ENCODE results near the gene NBEA. TPM values are rescaled to one million over a fixed set of nuclear protein-coding genes. Genes with fewer than 3 reads are reported as not detected.
"Not testable (repeated sequence)": the region's sequence is repeated elsewhere in the genome, so short reads cannot be mapped to it uniquely, and the experiment has no call there.

Gene NBEA
- total RNA-seq, 2 experiments from 2014 or later = 0.29 to 0.45 TPM

DNA sequence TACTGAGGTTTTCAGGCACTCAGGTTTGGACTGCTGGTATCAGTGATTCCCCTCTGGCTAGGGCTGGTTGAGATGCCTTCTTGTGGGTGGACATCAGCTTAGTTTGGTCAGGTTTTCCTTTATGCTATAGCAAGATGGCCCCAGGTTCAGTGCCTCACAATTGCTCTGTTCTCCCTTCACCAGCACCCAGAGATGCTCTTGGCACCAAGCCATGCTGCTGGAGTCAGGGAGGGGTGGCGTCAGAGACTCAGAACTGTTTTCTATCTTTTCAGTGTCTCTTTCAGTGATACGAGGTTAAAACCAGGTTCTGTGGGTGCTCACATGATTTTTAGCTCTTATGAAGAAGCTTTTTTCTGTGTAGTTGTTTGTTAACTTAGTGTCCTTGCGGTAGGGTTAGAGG is 96.9 kb downstream of the NBEA start:
- ChIA-PET CTCF (no interaction called here), POLR2A (no interaction called here)
- Mint-ChIP-seq H3K4me3 (no peak overlapping the region), H3K27ac (no peak overlapping the region), H3K9me3 (peaks cover 8% of the 10 kb centered on the region), H3K36me3 (ENCODE audit: low read depth) (no peaks in the 10 kb centered on the region), H3K27me3 (no peaks in the 10 kb centered on the region), H3K4me1 (no peaks in the 10 kb centered on the region)
- no peak for DNase-seq

DNA sequence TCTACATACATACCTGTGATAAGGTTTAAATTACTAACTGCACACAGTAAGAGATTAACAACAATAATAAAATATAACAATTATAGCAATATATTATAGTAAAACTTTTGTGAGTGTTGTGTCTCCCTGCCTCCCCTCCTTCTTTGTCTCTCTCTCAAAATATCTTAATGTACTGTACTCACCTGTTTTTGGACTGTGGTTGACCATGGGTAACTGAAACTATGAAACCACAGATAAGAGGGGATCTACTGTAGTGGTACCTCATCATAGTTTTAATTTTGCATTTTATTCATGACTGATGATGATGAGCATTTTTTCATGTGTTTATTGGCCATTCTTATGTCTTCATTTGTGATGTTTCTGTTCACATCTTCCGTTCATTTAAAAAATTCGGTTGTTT is 104.5 kb downstream of the NBEA start:
- Mint-ChIP-seq H3K9me3 (no peaks in the 10 kb centered on the region), H3K36me3 (ENCODE audit: low read depth) (no peaks in the 10 kb centered on the region), H3K4me1 (no peaks in the 10 kb centered on the region), H3K4me3 (no peak overlapping the region), H3K27me3 (no peaks in the 10 kb centered on the region), H3K27ac (no peak overlapping the region)
- DNase-seq = no peak
- CTCF ChIA-PET = no interaction called here
- POLR2A ChIA-PET = no interaction called here

DNA sequence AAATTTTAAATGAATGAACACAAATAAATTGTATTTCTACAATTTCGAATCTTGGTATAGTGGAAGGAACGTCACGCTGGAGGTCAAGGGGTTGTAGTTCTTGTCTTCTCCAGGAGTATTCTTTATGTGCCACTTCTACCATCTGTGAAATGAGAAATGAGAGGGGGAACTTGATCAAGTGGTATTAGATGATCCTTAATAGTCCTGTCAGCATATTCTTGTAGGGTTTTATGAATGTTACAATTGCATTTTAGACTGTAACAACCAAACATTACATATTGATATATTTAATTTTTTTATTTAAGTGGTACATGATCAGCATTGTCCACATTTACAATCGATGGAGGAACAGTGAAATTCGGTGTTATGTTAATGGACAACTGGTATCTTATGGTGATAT is 113.6 kb downstream of the NBEA start:
- Mint-ChIP-seq H3K36me3 (ENCODE audit: low read depth) (no peaks in the 10 kb centered on the region), H3K9me3 (no peaks in the 10 kb centered on the region), H3K27ac (no peak overlapping the region), H3K27me3 (no peaks in the 10 kb centered on the region), H3K4me1 (no peaks in the 10 kb centered on the region), H3K4me3 (no peak overlapping the region)
- ChIA-PET CTCF (no interaction called here), POLR2A (no interaction called here)
- DNase-seq = no peak

DNA sequence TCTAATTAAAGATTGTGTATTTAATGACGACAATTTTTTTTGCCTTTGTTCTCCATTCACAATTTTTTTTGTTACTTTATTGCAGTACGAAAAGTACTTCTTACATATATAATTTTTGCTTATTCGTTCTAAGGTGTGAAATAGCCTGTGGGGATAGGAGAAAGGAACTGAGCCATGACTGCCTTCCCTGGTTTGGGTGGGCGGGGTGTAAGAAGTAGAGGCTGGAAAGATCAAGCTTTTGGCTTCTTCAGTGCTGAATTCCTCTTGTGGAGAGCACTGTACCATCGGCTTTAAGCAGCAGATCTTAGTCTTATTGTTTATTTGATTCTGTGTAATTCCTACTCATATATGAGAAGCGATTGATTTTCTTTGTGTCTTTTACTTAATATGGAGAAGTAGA is 115.8 kb downstream of the NBEA start:
- Mint-ChIP-seq H3K27me3 (no peaks in the 10 kb centered on the region), H3K4me3 (no peak overlapping the region)
- POLR2A ChIA-PET = no interaction called here

DNA sequence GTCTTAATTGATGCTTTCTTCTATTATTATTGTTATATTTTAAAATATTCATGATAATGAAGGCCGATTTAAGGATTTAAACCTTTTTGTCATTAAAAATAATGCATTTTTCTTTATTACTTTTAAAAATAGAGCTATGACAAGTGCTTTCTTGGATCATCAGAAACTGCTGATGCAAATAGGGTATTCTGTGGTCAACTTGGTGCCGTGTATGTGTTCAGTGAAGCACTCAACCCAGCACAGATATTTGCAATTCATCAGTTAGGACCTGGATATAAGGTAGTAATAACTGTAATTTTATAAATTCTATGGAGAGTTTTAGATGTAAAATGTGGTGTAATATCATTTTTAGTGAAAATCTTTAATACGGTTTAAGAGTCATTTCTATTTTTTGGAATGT is 116.5 kb downstream of the NBEA start:
- CTCF ChIA-PET; H3K27ac Mint-ChIP-seq; H3K27me3 Mint-ChIP-seq; H3K9me3 Mint-ChIP-seq; H3K4me1 Mint-ChIP-seq; H3K36me3 Mint-ChIP-seq (ENCODE audit: low read depth); DNase-seq; POLR2A ChIA-PET; H3K4me3 Mint-ChIP-seq: not testable (repeated sequence)

More for the DNA sequence above, 115.8 kb downstream of the NBEA start:
- Mint-ChIP-seq H3K9me3 (no peaks in the 10 kb centered on the region), H3K36me3 (ENCODE audit: low read depth) (no peaks in the 10 kb centered on the region), H3K27ac (no peak overlapping the region), H3K4me1 (no peaks in the 10 kb centered on the region)
- CTCF ChIA-PET = no interaction called here
- no peak for DNase-seq

DNA sequence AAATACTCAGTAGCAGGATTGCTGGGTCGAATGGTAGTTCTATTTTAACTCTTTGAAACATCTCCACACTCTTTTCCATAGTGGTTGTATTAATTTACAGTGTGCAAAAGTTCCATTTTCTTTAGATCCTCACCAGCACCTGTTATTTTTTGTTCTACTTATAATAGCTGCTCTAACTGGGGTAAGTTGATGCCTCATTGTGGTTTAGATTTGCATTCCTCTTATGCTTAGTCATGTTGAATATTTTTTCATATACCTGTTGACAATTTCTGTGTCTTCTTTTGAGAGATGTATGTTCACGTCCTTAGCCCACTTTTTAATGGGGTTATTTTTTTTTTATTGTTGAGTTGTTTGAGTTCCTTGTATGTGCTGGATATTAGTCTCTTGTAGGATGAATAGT is 144.6 kb downstream of the NBEA start:
- no peaks in the 10 kb centered on the region for H3K27me3 Mint-ChIP-seq
- DNase-seq = no peak
- H3K4me1 Mint-ChIP-seq = no peaks in the 10 kb centered on the region
- H3K9me3 Mint-ChIP-seq = peaks cover 6% of the 10 kb centered on the region
- CTCF ChIA-PET = no interaction called here
- POLR2A ChIA-PET = no interaction called here
- H3K4me3 Mint-ChIP-seq = no peak overlapping the region
- no peak overlapping the region for H3K27ac Mint-ChIP-seq
- no peaks in the 10 kb centered on the region for H3K36me3 Mint-ChIP-seq (ENCODE audit: low read depth)

DNA sequence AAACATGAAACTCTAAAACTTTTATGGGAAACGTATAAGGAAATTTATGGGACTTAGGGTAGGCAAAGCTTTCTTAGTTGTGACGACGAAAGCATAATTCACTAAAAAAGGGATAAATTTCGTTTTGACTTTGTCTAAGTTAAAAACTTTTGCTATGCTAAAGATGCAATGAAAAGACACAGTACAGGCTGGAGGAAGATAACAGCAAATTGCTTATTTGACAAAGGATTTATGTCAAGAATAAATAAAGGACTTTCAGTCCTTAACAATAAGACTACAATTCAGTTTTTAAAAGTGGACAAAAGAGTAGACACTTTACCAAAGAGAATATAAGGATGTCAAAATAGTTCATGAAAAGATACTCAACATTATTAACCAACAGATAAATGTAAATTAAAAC is 150.2 kb downstream of the NBEA start:
- no peak for DNase-seq
- Mint-ChIP-seq H3K9me3 (no peaks in the 10 kb centered on the region), H3K36me3 (ENCODE audit: low read depth) (no peaks in the 10 kb centered on the region), H3K4me1 (no peaks in the 10 kb centered on the region), H3K27me3 (no peaks in the 10 kb centered on the region), H3K4me3 (no peak overlapping the region), H3K27ac (no peak overlapping the region)
- CTCF ChIA-PET = no interaction called here
- POLR2A ChIA-PET = no interaction called here

DNA sequence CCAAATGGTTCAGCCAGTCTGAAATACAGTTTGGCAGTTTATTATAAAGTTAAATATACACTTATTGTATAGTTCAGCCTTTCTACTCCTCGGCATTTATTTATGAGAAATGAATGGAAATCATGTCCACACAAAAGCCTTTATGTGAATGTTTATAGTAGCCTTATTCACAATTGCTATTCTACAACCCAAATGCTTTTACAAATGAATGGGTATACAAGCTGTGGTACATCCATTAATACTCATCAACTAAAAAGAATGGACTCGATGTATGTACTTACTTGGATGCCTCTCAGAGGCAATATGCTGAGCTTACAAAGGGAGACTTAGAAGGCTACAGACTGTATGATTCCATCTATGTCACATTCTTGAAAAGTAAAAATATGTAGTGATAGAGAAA is 150.7 kb downstream of the NBEA start:
- POLR2A ChIA-PET = no interaction called here

DNA sequence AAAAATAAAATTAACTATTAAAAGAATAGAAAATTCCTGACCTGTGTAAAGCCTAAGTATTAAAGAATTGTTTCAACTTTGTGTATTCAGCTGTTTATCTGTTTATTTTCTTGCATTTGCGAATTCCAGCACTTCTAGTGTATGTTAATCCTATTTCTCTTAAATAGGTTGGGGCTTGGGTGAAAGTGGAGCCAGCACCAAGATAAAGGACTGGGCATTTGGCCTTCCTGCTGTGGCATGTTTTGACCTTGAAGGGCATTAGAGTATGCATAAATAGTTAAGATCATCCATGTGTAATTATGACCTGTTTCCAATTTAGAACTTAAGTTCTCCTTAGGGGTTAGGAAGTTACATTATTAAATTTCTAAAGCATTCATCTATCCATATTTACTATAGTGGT is 151.3 kb downstream of the NBEA start:
- no peak for DNase-seq
- ChIA-PET POLR2A (no interaction called here), CTCF (no interaction called here)
- H3K9me3 Mint-ChIP-seq = no peaks in the 10 kb centered on the region
- no peak overlapping the region for H3K27ac Mint-ChIP-seq
- H3K4me3 Mint-ChIP-seq = no peak overlapping the region
- no peaks in the 10 kb centered on the region for H3K4me1 Mint-ChIP-seq
- H3K36me3 Mint-ChIP-seq (ENCODE audit: low read depth) = no peaks in the 10 kb centered on the region
- no peaks in the 10 kb centered on the region for H3K27me3 Mint-ChIP-seq

More for the DNA sequence above, 150.7 kb downstream of the NBEA start:
- H3K4me1 Mint-ChIP-seq = no peaks in the 10 kb centered on the region
- no peak for DNase-seq
- H3K36me3 Mint-ChIP-seq (ENCODE audit: low read depth) = no peaks in the 10 kb centered on the region
- no peaks in the 10 kb centered on the region for H3K27me3 Mint-ChIP-seq
- no peak overlapping the region for H3K27ac Mint-ChIP-seq
- H3K4me3 Mint-ChIP-seq = no peak overlapping the region
- H3K9me3 Mint-ChIP-seq = no peaks in the 10 kb centered on the region
- CTCF ChIA-PET = no interaction called here

DNA sequence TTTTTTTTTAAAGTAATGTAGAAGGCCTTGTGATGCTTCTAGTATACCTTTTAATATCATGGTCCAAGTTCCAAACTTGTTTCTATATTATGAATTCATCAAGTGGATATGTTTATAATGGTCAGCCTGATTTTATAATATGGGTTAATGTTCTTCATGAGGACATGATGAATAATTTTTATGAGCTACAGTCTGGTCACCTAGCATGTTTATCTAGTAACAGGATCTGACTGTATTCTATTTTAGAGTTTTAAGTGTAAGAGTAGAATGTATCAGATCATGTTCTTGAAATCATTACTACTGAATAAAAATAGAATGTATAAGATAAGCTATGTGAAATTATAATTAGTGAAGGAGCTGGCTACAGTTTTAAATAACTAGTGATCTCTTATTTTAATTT is 164.7 kb downstream of the NBEA start:
- H3K36me3 Mint-ChIP-seq (ENCODE audit: low read depth); H3K4me3 Mint-ChIP-seq; H3K27ac Mint-ChIP-seq; POLR2A ChIA-PET; H3K27me3 Mint-ChIP-seq; H3K9me3 Mint-ChIP-seq; H3K4me1 Mint-ChIP-seq; CTCF ChIA-PET; DNase-seq: not testable (repeated sequence)

DNA sequence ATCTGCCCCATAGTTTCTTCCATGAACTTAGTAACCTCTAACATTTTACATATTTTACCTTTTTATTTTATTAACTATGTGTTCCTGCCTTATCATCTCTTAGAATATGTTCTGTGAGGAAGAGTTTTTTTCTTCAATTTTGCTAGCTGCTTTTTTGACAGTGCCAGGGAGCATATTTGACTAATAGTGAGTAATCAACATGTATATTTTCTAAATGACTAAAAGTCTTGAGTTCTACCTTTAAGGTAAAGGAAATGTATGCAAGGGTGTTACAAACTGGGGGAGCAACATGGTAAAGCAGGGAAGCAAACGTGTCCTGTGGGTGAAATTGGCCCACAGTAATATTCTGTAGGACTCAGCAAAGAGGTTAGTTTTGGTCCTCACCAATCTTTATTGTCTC is 165.5 kb downstream of the NBEA start:
- Mint-ChIP-seq H3K27ac (no peak overlapping the region), H3K9me3 (no peaks in the 10 kb centered on the region), H3K27me3 (no peaks in the 10 kb centered on the region), H3K4me3 (no peak overlapping the region), H3K36me3 (ENCODE audit: low read depth) (no peaks in the 10 kb centered on the region), H3K4me1 (no peaks in the 10 kb centered on the region)
- DNase-seq = no peak
- POLR2A ChIA-PET = no interaction called here
- CTCF ChIA-PET = no interaction called here

DNA sequence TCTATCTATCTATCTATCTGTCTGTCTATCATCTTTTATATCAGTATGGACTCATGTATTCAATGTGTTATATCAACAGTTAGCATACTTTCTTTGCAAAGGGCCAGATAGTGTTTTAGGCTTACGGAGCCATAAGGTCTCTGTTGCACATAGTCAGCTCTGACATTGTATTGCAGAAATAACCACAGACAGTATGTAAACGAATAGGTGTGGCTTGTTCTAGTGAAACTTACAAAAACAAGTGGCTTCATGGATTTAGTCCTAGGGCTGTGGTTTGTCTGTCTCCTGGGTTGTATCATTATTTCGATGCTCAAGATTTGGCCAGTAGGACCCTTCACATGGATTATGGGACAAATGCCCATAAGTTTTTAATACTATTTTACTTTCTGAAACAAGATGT is 171.5 kb downstream of the NBEA start:
- H3K36me3 Mint-ChIP-seq (ENCODE audit: low read depth); POLR2A ChIA-PET; DNase-seq; CTCF ChIA-PET; H3K4me1 Mint-ChIP-seq; H3K4me3 Mint-ChIP-seq; H3K27me3 Mint-ChIP-seq; H3K9me3 Mint-ChIP-seq; H3K27ac Mint-ChIP-seq: not testable (repeated sequence)

DNA sequence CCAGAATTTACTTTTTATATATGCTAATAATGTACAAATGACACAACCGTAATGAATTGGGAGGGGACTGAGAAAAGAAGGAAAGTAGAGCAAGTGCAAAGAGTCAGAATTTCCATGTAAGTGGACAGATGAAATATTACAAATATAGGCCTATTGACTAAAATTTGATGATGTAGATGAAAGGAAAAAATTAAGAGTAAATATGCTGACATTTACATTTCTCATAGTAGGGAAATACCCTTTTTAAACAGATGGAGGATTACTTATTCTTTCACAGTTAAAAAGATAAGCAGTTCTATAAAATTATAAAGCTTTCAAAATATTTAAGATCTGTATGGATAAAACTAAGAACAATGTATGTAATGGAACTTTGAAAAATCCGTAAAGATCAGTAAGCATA is 185.4 kb downstream of the NBEA start:
- ChIA-PET POLR2A (no interaction called here), CTCF (interaction anchor here (0.6 kb wide), 1 partner anchor 1249 kb away, joined by 4 read pairs; no protein-coding TSS in a partner anchor)
- H3K27ac Mint-ChIP-seq = no peak overlapping the region
- H3K4me1 Mint-ChIP-seq = no peaks in the 10 kb centered on the region
- no peaks in the 10 kb centered on the region for H3K9me3 Mint-ChIP-seq
- H3K27me3 Mint-ChIP-seq = no peaks in the 10 kb centered on the region
- H3K4me3 Mint-ChIP-seq = no peak overlapping the region
- DNase-seq = no peak
- H3K36me3 Mint-ChIP-seq (ENCODE audit: low read depth) = no peaks in the 10 kb centered on the region

DNA sequence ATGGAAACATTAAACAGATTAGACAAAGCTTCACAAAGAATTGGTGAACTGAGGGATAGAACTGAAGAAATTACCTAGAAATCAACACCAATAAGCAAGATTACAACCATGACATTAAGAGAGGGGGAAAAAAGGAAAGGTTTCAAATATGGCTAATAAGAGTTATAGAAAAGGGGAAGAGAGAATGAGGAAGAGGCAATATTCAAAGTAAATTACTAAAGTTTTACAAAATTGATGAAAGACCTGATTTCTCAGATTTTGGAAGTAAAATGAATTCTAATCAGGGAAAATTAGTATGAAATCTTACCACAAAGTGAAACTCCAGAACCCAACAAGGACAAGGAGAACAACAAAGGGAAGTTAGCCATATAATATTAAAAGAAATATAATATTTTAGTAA is 187.4 kb downstream of the NBEA start:
- ChIA-PET POLR2A (no interaction called here), CTCF (no interaction called here)
- no peak overlapping the region for H3K4me3 Mint-ChIP-seq
- H3K4me1 Mint-ChIP-seq = no peaks in the 10 kb centered on the region
- no peaks in the 10 kb centered on the region for H3K36me3 Mint-ChIP-seq (ENCODE audit: low read depth)
- no peaks in the 10 kb centered on the region for H3K27me3 Mint-ChIP-seq
- no peak for DNase-seq
- no peak overlapping the region for H3K27ac Mint-ChIP-seq
- H3K9me3 Mint-ChIP-seq = no peaks in the 10 kb centered on the region

DNA sequence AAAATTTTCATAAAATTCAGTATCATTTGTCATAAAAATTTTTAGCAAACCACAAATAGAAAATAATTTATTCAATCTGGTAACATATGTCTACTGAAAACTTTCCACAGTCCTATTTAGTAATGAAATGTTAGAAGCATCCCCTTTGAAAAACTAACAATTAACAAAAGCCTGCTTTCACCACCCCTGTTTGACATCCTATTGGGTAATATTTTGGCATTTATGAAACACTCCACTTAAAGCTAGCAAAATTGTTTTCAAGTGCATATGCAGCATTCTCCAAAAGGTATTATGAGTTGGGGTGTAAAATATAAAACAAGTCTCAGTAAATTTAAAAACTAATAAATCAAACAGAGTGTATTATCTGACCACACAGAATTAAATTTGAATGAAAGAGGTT is 189.4 kb downstream of the NBEA start:
- H3K9me3 Mint-ChIP-seq = no peaks in the 10 kb centered on the region
- no peak overlapping the region for H3K4me3 Mint-ChIP-seq
- ChIA-PET CTCF (no interaction called here), POLR2A (no interaction called here)
- no peaks in the 10 kb centered on the region for H3K36me3 Mint-ChIP-seq (ENCODE audit: low read depth)
- no peak overlapping the region for H3K27ac Mint-ChIP-seq
- DNase-seq = no peak
- no peaks in the 10 kb centered on the region for H3K27me3 Mint-ChIP-seq
- peaks cover 5% of the 10 kb centered on the region for H3K4me1 Mint-ChIP-seq

Measured in activated CD4-positive, alpha-beta T cell treated with anti-CD3 and anti-CD28 coated beads, Interleukin-2, amount 10 ng/mL, durations not matched to agents 7 days and 5 days (primary cell).